Lower lobe of right lung (tissue), 2 donors: ENCODE measurements around the gene HIPK2. TPM values are rescaled to one million over a fixed set of nuclear protein-coding genes. Genes with fewer than 3 reads are reported as not detected.

Experiments
- ATAC-seq, 2 donors: fragments of 200-7000 bp; cut with Tn5 transposase; one replicate each; pipeline ENCODE4 v1.9.1; 2020 to 2022; ENCODE audit warnings: mild to moderate bottlenecking in 2 of 2, moderate library complexity in 2 of 2
- DNase-seq: peaks from one replicate; pipeline ENCODE4 v3.0.0-alpha.2; 2020
- H3K27ac ChIP-seq: fragments of 200-600 bp; one replicate; pipeline ENCODE4 v1.8.0; 2022
- H3K27me3 ChIP-seq: fragments of 200-600 bp; one replicate; pipeline ENCODE4 v1.8.0; 2022; ENCODE audit warnings: low read depth
- H3K36me3 ChIP-seq: fragments of 200-600 bp; one replicate; pipeline ENCODE4 v1.8.0; 2022; ENCODE audit warnings: mild to moderate bottlenecking
- H3K4me1 ChIP-seq: fragments of 200-600 bp; one replicate; pipeline ENCODE4 v1.8.0; 2022
- H3K4me3 ChIP-seq: fragments of 200-600 bp; one replicate; pipeline ENCODE4 v1.8.0; 2022; ENCODE audit warnings: mild to moderate bottlenecking
- H3K9me3 ChIP-seq: fragments of 200-600 bp; one replicate; pipeline ENCODE4 v1.8.0; 2022
- CTCF ChIP-seq: fragments of 200-600 bp; IDR thresholded peaks from one replicate; pipeline ENCODE4 v1.8.0; 2022; ENCODE audit warnings: antibody characterized with exemption, mild to moderate bottlenecking
- intact Hi-C: fragments of 100-400 bp; cut with DNase I; formaldehyde crosslinking; loops from one replicate; pipeline ENCODE4 v1.11.0; 2022
- total RNA-seq: library from RNA; stranded (reverse); fragmentation: NEBNext Ultra II Directional; extraction: Animal tissue kit (Norgen Biotek cat#: 25700); gene quantifications from one replicate; pipeline ENCODE4 v1.2.1, GENCODE V29; 2021
- donor health status: DM: no; HTN: yes; CAD: no; lungs with severe emphysema.

Gene HIPK2
- total RNA-seq, 1 donor from 2014 or later, result 81.0 TPM

GRCh38 chr7:139582671-139583155 lies 195.1 kb downstream of the HIPK2 start:
- H3K36me3 ChIP-seq, result peaks cover 98% of the 10 kb centered on the region
- no peak overlapping the region for H3K4me3 ChIP-seq
- ATAC-seq, result no peak
- no peaks in the 10 kb centered on the region for H3K4me1 ChIP-seq
- no peak overlapping the region for H3K27ac ChIP-seq
- no peaks in the 10 kb centered on the region for H3K9me3 ChIP-seq
- intact Hi-C loops, result no loop called here
- no peak for TF ChIP-seq CTCF
- no peaks in the 10 kb centered on the region for H3K27me3 ChIP-seq
- DNase-seq, result no peak

- intact Hi-C loops, result no loop called here
- DNase-seq, result no peak
Observed at GRCh38 chr7:139582130-139582650, 195.6 kb downstream of the HIPK2 start.

DNA sequence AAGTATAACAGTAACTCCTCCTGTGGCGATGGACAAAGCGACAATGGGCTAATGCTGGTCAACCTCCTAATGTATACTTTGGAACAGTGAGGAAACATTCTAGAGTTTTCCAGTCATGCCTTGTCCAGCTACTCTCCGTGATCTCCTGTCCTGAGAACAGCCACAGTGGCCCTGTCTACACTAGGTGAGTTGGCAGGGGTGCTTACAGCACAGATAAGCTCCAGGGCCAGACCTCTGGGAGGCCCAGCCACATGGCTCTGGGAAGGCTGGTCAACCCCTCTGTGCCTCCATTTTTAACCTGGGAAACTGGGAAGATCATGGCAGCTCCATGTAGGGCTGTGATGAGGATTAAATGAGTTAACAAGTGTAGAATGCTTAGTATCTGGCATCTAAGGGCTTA lies 197.4 kb downstream of the HIPK2 start:
- Histone ChIP-seq H3K4me1 (no peaks in the 10 kb centered on the region), H3K4me3 (no peak overlapping the region), H3K9me3 (no peaks in the 10 kb centered on the region), H3K27ac (no peak overlapping the region), H3K36me3 (peaks cover 95% of the 10 kb centered on the region), H3K27me3 (no peaks in the 10 kb centered on the region)
- DNase-seq (no peak), ATAC-seq (no peak)
- intact Hi-C loops, result no loop called here
- no peak for TF ChIP-seq CTCF

More at GRCh38 chr7:139582130-139582650, 195.6 kb downstream of the HIPK2 start:
- H3K27me3 ChIP-seq, result no peaks in the 10 kb centered on the region
- H3K4me1 ChIP-seq, result no peaks in the 10 kb centered on the region
- H3K27ac ChIP-seq, result no peak overlapping the region
- no peaks in the 10 kb centered on the region for H3K9me3 ChIP-seq
- peaks cover 98% of the 10 kb centered on the region for H3K36me3 ChIP-seq
- no peak for ATAC-seq
- TF ChIP-seq CTCF, result no peak
- H3K4me3 ChIP-seq, result no peak overlapping the region

DNA sequence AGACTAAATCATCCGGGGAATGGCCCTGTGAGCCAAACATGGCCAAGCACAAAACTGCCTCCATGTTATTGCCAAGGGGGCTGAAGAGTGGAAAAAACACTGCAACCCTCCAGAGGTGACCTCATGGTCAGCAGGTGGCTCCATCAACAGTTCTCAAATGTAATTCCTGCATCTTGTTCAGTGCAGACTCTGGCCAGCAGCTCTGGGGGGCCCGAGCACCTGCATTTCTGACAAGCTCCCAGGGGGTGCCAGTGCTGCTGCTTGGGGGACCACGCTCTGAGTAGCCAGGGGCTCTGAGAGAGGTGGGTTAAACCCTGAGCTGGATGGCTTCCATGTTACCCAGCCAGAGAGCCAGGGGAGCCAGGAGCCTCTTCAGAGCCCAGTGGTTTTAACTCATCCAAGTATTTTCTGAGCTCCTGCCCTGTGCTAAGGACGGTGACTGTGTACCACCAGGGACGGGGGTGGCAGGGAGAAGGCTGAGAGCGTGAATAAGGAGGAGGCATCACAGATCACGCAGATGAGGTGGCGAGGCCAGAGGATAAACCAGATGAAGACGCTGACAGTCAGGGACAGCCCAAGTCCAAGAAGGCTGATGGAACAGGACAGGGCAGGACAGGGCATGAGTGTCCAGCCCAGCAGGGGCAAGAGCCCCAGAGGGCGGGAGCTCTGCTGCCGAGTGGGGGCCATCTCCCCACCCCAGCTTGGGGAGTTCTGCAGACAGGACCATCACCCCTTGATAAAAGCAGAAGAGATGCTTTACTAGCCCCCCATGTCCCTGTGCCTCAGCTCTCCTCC lies 201.4 kb downstream of the HIPK2 start:
- intact Hi-C loops, result no loop called here
- H3K4me3 ChIP-seq, result no peak overlapping the region
- DNase-seq (no peak), ATAC-seq (no peak)
- no peaks in the 10 kb centered on the region for H3K27me3 ChIP-seq
- peaks cover 91% of the 10 kb centered on the region for H3K36me3 ChIP-seq
- no peaks in the 10 kb centered on the region for H3K9me3 ChIP-seq
- TF ChIP-seq CTCF, result no peak
- no peaks in the 10 kb centered on the region for H3K4me1 ChIP-seq
- H3K27ac ChIP-seq, result no peak overlapping the region

- intact Hi-C loops, result no loop called here
- Histone ChIP-seq H3K4me3 (no peak overlapping the region), H3K27me3 (no peaks in the 10 kb centered on the region), H3K4me1 (no peaks in the 10 kb centered on the region), H3K27ac (no peak overlapping the region), H3K9me3 (no peaks in the 10 kb centered on the region), H3K36me3 (peaks cover 91% of the 10 kb centered on the region)
- no peak for ATAC-seq
- no peak for TF ChIP-seq CTCF
- no peak for DNase-seq
Observed at GRCh38 chr7:139575338-139575680, 202.5 kb downstream of the HIPK2 start.
